ENCODE results near the gene EXOC4. TPM values are rescaled to one million over a fixed set of nuclear protein-coding genes. Genes with fewer than 3 reads are reported as not detected.
A peak's percentile ranks its signal among the peaks of the same experiment; 100 is the strongest.

Gene EXOC4
- total RNA-seq, 1 experiment from 2014 or later: 75.8 TPM

GRCh38 chr7:133436014-133436428 lies 183.1 kb downstream of the EXOC4 start:
- Histone ChIP-seq H2AK5ac (ENCODE audit: insufficient read length, low read length) (no peak overlapping the region), H3K4ac (ENCODE audit: low read depth, low read length) (no peak overlapping the region), H3K27ac (ENCODE audit: insufficient read length, low read depth, low read length) (no peak overlapping the region), H3K27me3 (ENCODE audit: insufficient read depth, low read length) (no peaks in the 10 kb centered on the region), H3K56ac (ENCODE audit: insufficient read length, low read depth, low read length) (no peak overlapping the region), H2BK120ac (ENCODE audit: low read depth, low read length, poor library complexity, severe bottlenecking) (no peak overlapping the region), H2BK15ac (ENCODE audit: low read depth, low read length) (no peak overlapping the region), H4K20me1 (ENCODE audit: control insufficient read depth, insufficient read depth, insufficient read length) (no peaks in the 10 kb centered on the region), H3K14ac (ENCODE audit: insufficient read depth, low read length) (no peak overlapping the region), H2BK5ac (ENCODE audit: insufficient read length, low read length) (no peak overlapping the region), H4K5ac (ENCODE audit: insufficient read length, low read depth, low read length) (no peak overlapping the region), H3K4me2 (ENCODE audit: insufficient read depth, insufficient read length, low read length) (no peak overlapping the region), H3K23me2 (ENCODE audit: insufficient read length, low read depth, low read length, poor library complexity, severe bottlenecking) (no peaks in the 10 kb centered on the region), H4K91ac (ENCODE audit: insufficient read length, low read depth, low read length) (no peak overlapping the region), H2BK20ac (ENCODE audit: low read depth, low read length, poor library complexity, severe bottlenecking) (no peak overlapping the region), H3K23ac (ENCODE audit: insufficient read length, low read depth, low read length) (no peak overlapping the region), H3K4me1 (ENCODE audit: insufficient read depth, low read length) (no peaks in the 10 kb centered on the region; the same call in 1 of the 2 replicates), H3K79me2 (ENCODE audit: insufficient read depth, low read length) (peaks cover 2% of the 10 kb centered on the region; the same call in 1 of the 2 replicates), H2AFZ (ENCODE audit: low read length) (no peak overlapping the region), H2BK12ac (ENCODE audit: insufficient read length, low read depth, low read length) (no peak overlapping the region), H3K18ac (ENCODE audit: insufficient read length, low read depth, low read length) (no peak overlapping the region), H3K9me3 (ENCODE audit: control insufficient read depth, low read depth, low read length) (no peaks in the 10 kb centered on the region), H3K9ac (ENCODE audit: extremely low read depth, insufficient read length, low read length) (no peak overlapping the region), H3K79me1 (ENCODE audit: insufficient read depth, low read depth, low read length, poor library complexity, severe bottlenecking) (no peaks in the 10 kb centered on the region), H3T11ph (ENCODE audit: low read length) (no peak overlapping the region), H4K8ac (replicated peaks; ENCODE audit: insufficient read length, low read depth, low read length) (no peak overlapping the region)
- H3K4me1 Mint-ChIP-seq: peaks cover 17 to 21% of the 10 kb centered on the region in 2 experiments
- no peaks in the 10 kb centered on the region for H3K9me3 Mint-ChIP-seq
- H3K4me3 Mint-ChIP-seq: no peak overlapping the region
- no CpG with 5 or more reads among the region's 3 CpGs for WGBS (ENCODE audit: extremely low coverage, insufficient read length, low lambda C conversion rate)
- TF ChIP-seq CTCF (conservative IDR thresholded peaks at IDR 0.05): no peak
- DNase-seq: no peak
- H3K27me3 Mint-ChIP-seq (ENCODE audit: low read depth): no peaks in the 10 kb centered on the region
- H3K36me3 Mint-ChIP-seq (ENCODE audit: insufficient read depth in 1 of 3, low read depth in 3 of 3): no peaks in the 10 kb centered on the region
- H3K27ac Mint-ChIP-seq: peak overlapping the region in 1 of 3 experiments; percentile 41; a peak in 1 of 7 replicates
